WTC11 (cell line): ENCODE measurements around the gene HDAC10. TPM values are rescaled to one million over a fixed set of nuclear protein-coding genes. Genes with fewer than 3 reads are reported as not detected.

Source experiments
- ATF1 ChIP-seq: sonication (generic); formaldehyde crosslinking; IDR thresholded peaks from 2 replicates; pipeline ENCODE4 v1.8.1; 2023; ENCODE audit warnings: mild to moderate bottlenecking, moderate library complexity, missing genetic modification reagents
- CBFB ChIP-seq: sonication (generic); formaldehyde crosslinking; IDR thresholded peaks from 2 replicates; pipeline ENCODE4 v1.8.1; 2022; ENCODE audit warnings: mild to moderate bottlenecking, low read depth, missing genetic modification reagents
- CREB1 ChIP-seq: sonication (generic); formaldehyde crosslinking; IDR thresholded peaks from 2 replicates; pipeline ENCODE4 v1.8.0; 2023; ENCODE audit warnings: mild to moderate bottlenecking, missing genetic modification reagents
- EMX1 ChIP-seq: fragments of 250-450 bp; sonication (Bioruptor Pico); IDR thresholded peaks from 2 replicates; pipeline ENCODE4 v1.8.0; 2021; ENCODE audit warnings: mild to moderate bottlenecking
- ETV6 ChIP-seq: sonication (generic); formaldehyde crosslinking; IDR thresholded peaks from 2 replicates; pipeline ENCODE4 v1.8.1; 2022; ENCODE audit warnings: mild to moderate bottlenecking, missing genetic modification reagents
- FOXJ3 ChIP-seq: sonication (generic); formaldehyde crosslinking; IDR thresholded peaks from 2 replicates; pipeline ENCODE4 v1.9.0; 2021; ENCODE audit warnings: missing genetic modification reagents, mild to moderate bottlenecking, borderline replicate concordance
- FOXP1 ChIP-seq: sonication (generic); formaldehyde crosslinking; IDR thresholded peaks from 2 replicates; pipeline ENCODE4 v1.8.0; 2022; ENCODE audit warnings: missing genetic modification reagents, mild to moderate bottlenecking, moderate library complexity, borderline replicate concordance
- GABPB1 ChIP-seq: sonication (generic); formaldehyde crosslinking; IDR thresholded peaks from 2 replicates; pipeline ENCODE4 v1.8.1; 2023; ENCODE audit warnings: mild to moderate bottlenecking, missing genetic modification reagents
- GRHL2 ChIP-seq: fragments of 250-450 bp; sonication (Bioruptor Pico); IDR thresholded peaks from 2 replicates; pipeline ENCODE4 v1.8.0; 2022; ENCODE audit warnings: mild to moderate bottlenecking, moderate library complexity; ENCODE audit not compliant: insufficient replicate concordance, severe bottlenecking
- IRF2 ChIP-seq: sonication (generic); formaldehyde crosslinking; IDR thresholded peaks from 2 replicates; pipeline ENCODE4 v1.8.0; 2022; ENCODE audit warnings: low read depth, missing genetic modification reagents, borderline replicate concordance
- NFE2L1 ChIP-seq: sonication (generic); formaldehyde crosslinking; IDR thresholded peaks from 2 replicates; pipeline ENCODE4 v1.8.1; 2023; ENCODE audit warnings: missing genetic modification reagents
- NFYB ChIP-seq: sonication (generic); formaldehyde crosslinking; conservative IDR thresholded peaks from 2 replicates; pipeline ENCODE4 v1.8.0; 2022; ENCODE audit warnings: low read depth, missing genetic modification reagents
- NR3C1 ChIP-seq: sonication (generic); formaldehyde crosslinking; conservative IDR thresholded peaks from 2 replicates; pipeline ENCODE4 v1.8.1; 2023; ENCODE audit warnings: low read depth, mild to moderate bottlenecking, missing genetic modification reagents
- PRRX2 ChIP-seq: fragments of 250-450 bp; sonication (Bioruptor Pico); IDR thresholded peaks from 2 replicates; pipeline ENCODE4 v1.8.0; 2021; ENCODE audit warnings: mild to moderate bottlenecking
- RORB ChIP-seq: fragments of 250-450 bp; sonication (Bioruptor Pico); IDR thresholded peaks from 2 replicates; pipeline ENCODE4 v1.9.0; 2021; ENCODE audit warnings: mild to moderate bottlenecking
- SMAD4 ChIP-seq: sonication (generic); formaldehyde crosslinking; IDR thresholded peaks from 2 replicates; pipeline ENCODE4 v1.8.0; 2022; ENCODE audit warnings: mild to moderate bottlenecking, missing genetic modification reagents
- SOX15 ChIP-seq: fragments of 250-450 bp; sonication (Bioruptor Pico); IDR thresholded peaks from 2 replicates; pipeline ENCODE4 v1.9.0; 2021; ENCODE audit warnings: mild to moderate bottlenecking
- SP1 ChIP-seq: sonication (generic); formaldehyde crosslinking; conservative IDR thresholded peaks from 2 replicates; pipeline ENCODE4 v1.8.1; 2022; ENCODE audit warnings: missing genetic modification reagents
- TEAD1 ChIP-seq: sonication (generic); formaldehyde crosslinking; IDR thresholded peaks from 2 replicates; pipeline ENCODE4 v1.8.0; 2022; ENCODE audit warnings: mild to moderate bottlenecking, missing genetic modification reagents
- TEAD4 ChIP-seq: sonication (generic); formaldehyde crosslinking; IDR thresholded peaks from 2 replicates; pipeline ENCODE4 v1.8.0; 2022; ENCODE audit warnings: mild to moderate bottlenecking, missing genetic modification reagents
- TP53 ChIP-seq: sonication (generic); formaldehyde crosslinking; IDR thresholded peaks from 2 replicates; pipeline ENCODE4 v1.8.1; 2023; ENCODE audit warnings: mild to moderate bottlenecking, missing genetic modification reagents
- ZBTB21 ChIP-seq: sonication (generic); formaldehyde crosslinking; IDR thresholded peaks from 2 replicates; pipeline ENCODE4 v1.8.1; 2023; ENCODE audit warnings: mild to moderate bottlenecking, missing genetic modification reagents, borderline replicate concordance
- ZNF232 ChIP-seq: sonication (generic); formaldehyde crosslinking; IDR thresholded peaks from 2 replicates; pipeline ENCODE4 v1.8.0; 2022; ENCODE audit warnings: mild to moderate bottlenecking, missing genetic modification reagents
- total RNA-seq: library from RNA; stranded (reverse); gene quantifications from 3 replicates; pipeline ENCODE4 v1.2.3, GENCODE V29; 2021
- TF ChIP-seq, protein P1 (sequence below): sonication (generic); formaldehyde crosslinking; IDR thresholded peaks from 2 replicates; pipeline ENCODE4 v1.8.0; 2022; ENCODE audit warnings: missing genetic modification reagents
- TF ChIP-seq, protein P2 (sequence below): sonication (generic); formaldehyde crosslinking; IDR thresholded peaks from 2 replicates; pipeline ENCODE4 v1.8.1; 2022; ENCODE audit warnings: low read depth, mild to moderate bottlenecking, moderate library complexity, missing genetic modification reagents, borderline replicate concordance
- TF ChIP-seq, protein P3 (sequence below): sonication (generic); formaldehyde crosslinking; IDR thresholded peaks from 2 replicates; pipeline ENCODE4 v1.8.0; 2022; ENCODE audit warnings: mild to moderate bottlenecking, missing genetic modification reagents
- TF ChIP-seq, protein P4 (sequence below): sonication (generic); formaldehyde crosslinking; IDR thresholded peaks from 2 replicates; pipeline ENCODE4 v1.8.1; 2023; ENCODE audit warnings: mild to moderate bottlenecking, missing genetic modification reagents
- TF ChIP-seq, protein P5 (sequence below): sonication (generic); formaldehyde crosslinking; conservative IDR thresholded peaks from 2 replicates; pipeline ENCODE4 v1.8.1; 2022; ENCODE audit warnings: mild to moderate bottlenecking, missing genetic modification reagents
- TF ChIP-seq, protein P6 (sequence below): fragments of 200-600 bp; IDR thresholded peaks from 2 replicates; pipeline ENCODE4 v1.8.0; 2022; ENCODE audit warnings: antibody characterized with exemption
- TF ChIP-seq, protein P7 (sequence below): fragments of 250-450 bp; sonication (Bioruptor Pico); IDR thresholded peaks from 2 replicates; pipeline ENCODE4 v1.9.0; 2021; ENCODE audit warnings: moderate library complexity, mild to moderate bottlenecking, inconsistent platforms, borderline replicate concordance

HDAC10 gene
- total RNA-seq, 1 experiment from 2014 or later: 40.9 TPM

DNA sequence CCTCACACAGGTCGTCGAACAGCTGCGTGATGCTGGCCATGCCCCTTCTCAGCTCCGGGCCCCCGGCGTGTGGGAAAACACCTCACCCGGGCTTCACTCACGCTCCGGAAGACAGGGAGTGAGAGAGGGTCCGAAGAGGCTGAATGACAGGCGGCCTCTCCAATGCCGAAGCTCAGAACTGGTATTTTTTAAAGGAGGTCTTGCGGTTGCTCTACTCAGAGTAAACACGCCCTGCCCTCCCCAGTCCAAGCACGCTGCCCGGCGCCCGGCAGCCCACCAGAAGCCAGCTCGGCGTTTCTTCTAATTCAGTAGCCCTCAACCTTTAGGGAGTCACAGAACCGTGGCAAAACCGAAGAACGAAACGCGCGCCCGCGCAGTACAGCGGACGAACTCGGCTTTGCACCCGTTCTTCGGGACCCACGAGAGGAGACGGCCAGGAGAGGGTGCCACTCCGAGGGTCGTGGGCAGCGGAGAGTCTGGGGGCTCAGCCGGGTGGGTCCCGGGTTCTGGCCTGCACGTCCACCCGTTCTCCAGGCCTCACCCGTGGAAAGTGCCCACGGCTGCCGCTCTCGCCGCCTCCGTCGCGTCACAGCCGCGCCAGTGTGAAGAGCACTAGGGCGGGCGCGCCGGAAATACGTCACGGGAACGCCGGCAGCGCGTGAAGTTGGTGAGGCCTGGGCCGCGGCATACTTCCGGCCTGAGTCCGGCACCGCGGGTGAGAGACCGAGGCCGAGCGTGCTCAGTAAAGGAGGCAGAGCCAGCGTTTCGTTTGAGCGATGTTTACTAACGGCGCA is 6.4 kb downstream of the HDAC10 start, which contains the start of gene TUBGCP6 (continued):
- TF ChIP-seq, protein P1, sequence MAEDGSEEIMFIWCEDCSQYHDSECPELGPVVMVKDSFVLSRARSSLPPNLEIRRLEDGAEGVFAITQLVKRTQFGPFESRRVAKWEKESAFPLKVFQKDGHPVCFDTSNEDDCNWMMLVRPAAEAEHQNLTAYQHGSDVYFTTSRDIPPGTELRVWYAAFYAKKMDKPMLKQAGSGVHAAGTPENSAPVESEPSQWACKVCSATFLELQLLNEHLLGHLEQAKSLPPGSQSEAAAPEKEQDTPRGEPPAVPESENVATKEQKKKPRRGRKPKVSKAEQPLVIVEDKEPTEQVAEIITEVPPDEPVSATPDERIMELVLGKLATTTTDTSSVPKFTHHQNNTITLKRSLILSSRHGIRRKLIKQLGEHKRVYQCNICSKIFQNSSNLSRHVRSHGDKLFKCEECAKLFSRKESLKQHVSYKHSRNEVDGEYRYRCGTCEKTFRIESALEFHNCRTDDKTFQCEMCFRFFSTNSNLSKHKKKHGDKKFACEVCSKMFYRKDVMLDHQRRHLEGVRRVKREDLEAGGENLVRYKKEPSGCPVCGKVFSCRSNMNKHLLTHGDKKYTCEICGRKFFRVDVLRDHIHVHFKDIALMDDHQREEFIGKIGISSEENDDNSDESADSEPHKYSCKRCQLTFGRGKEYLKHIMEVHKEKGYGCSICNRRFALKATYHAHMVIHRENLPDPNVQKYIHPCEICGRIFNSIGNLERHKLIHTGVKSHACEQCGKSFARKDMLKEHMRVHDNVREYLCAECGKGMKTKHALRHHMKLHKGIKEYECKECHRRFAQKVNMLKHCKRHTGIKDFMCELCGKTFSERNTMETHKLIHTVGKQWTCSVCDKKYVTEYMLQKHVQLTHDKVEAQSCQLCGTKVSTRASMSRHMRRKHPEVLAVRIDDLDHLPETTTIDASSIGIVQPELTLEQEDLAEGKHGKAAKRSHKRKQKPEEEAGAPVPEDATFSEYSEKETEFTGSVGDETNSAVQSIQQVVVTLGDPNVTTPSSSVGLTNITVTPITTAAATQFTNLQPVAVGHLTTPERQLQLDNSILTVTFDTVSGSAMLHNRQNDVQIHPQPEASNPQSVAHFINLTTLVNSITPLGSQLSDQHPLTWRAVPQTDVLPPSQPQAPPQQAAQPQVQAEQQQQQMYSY: no peak
- TF ChIP-seq TP53 (CRISPR knock-in tag): peak; percentile 89
- peak; percentile 61; the same call in 1 of the 2 replicates for TF ChIP-seq ZNF232 (CRISPR knock-in tag)
- TF ChIP-seq, protein P2, sequence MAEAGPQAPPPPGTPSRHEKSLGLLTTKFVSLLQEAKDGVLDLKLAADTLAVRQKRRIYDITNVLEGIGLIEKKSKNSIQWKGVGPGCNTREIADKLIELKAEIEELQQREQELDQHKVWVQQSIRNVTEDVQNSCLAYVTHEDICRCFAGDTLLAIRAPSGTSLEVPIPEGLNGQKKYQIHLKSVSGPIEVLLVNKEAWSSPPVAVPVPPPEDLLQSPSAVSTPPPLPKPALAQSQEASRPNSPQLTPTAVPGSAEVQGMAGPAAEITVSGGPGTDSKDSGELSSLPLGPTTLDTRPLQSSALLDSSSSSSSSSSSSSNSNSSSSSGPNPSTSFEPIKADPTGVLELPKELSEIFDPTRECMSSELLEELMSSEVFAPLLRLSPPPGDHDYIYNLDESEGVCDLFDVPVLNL: no peak
- peak; percentile 34; the same call in 1 of the 2 replicates for TF ChIP-seq NFYB (CRISPR knock-in tag)
- TF ChIP-seq EMX1: no peak
- TF ChIP-seq SMAD4 (CRISPR knock-in tag): 0 out of 2 replicates have a peak, but pooled peaks have one; percentile 15
- peak; percentile 80; the same call in 1 of the 2 replicates for TF ChIP-seq ATF1 (CRISPR knock-in tag)
- TF ChIP-seq GABPB1: peak; percentile 89
- TF ChIP-seq CBFB: no peak
- TF ChIP-seq, protein P3, sequence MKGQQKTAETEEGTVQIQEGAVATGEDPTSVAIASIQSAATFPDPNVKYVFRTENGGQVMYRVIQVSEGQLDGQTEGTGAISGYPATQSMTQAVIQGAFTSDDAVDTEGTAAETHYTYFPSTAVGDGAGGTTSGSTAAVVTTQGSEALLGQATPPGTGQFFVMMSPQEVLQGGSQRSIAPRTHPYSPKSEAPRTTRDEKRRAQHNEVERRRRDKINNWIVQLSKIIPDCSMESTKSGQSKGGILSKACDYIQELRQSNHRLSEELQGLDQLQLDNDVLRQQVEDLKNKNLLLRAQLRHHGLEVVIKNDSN: no peak
- TF ChIP-seq FOXJ3 (CRISPR knock-in tag): no peak
- TF ChIP-seq PRRX2 (CRISPR knock-in tag): no peak
- TF ChIP-seq NR3C1 (CRISPR knock-in tag): no peak
- TF ChIP-seq CREB1 (CRISPR knock-in tag): peak; percentile 95
- TF ChIP-seq, protein P4, sequence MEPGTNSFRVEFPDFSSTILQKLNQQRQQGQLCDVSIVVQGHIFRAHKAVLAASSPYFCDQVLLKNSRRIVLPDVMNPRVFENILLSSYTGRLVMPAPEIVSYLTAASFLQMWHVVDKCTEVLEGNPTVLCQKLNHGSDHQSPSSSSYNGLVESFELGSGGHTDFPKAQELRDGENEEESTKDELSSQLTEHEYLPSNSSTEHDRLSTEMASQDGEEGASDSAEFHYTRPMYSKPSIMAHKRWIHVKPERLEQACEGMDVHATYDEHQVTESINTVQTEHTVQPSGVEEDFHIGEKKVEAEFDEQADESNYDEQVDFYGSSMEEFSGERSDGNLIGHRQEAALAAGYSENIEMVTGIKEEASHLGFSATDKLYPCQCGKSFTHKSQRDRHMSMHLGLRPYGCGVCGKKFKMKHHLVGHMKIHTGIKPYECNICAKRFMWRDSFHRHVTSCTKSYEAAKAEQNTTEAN (CRISPR knock-in tag): no peak
- TF ChIP-seq, protein P5, sequence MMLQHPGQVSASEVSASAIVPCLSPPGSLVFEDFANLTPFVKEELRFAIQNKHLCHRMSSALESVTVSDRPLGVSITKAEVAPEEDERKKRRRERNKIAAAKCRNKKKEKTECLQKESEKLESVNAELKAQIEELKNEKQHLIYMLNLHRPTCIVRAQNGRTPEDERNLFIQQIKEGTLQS (CRISPR knock-in tag): no peak
- TF ChIP-seq TEAD1 (CRISPR knock-in tag): peak; percentile 52
- no peak for TF ChIP-seq IRF2 (CRISPR knock-in tag)
- TF ChIP-seq, protein P6, sequence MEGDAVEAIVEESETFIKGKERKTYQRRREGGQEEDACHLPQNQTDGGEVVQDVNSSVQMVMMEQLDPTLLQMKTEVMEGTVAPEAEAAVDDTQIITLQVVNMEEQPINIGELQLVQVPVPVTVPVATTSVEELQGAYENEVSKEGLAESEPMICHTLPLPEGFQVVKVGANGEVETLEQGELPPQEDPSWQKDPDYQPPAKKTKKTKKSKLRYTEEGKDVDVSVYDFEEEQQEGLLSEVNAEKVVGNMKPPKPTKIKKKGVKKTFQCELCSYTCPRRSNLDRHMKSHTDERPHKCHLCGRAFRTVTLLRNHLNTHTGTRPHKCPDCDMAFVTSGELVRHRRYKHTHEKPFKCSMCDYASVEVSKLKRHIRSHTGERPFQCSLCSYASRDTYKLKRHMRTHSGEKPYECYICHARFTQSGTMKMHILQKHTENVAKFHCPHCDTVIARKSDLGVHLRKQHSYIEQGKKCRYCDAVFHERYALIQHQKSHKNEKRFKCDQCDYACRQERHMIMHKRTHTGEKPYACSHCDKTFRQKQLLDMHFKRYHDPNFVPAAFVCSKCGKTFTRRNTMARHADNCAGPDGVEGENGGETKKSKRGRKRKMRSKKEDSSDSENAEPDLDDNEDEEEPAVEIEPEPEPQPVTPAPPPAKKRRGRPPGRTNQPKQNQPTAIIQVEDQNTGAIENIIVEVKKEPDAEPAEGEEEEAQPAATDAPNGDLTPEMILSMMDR: no peak
- TF ChIP-seq SP1: peak; percentile 90
- TF ChIP-seq NFE2L1 (CRISPR knock-in tag): no peak
- TF ChIP-seq, protein P7, sequence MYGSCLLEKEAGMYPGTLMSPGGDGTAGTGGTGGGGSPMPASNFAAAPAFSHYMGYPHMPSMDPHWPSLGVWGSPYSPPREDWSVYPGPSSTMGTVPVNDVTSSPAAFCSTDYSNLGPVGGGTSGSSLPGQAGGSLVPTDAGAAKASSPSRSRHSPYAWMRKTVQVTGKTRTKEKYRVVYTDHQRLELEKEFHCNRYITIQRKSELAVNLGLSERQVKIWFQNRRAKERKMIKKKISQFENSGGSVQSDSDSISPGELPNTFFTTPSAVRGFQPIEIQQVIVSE (CRISPR knock-in tag): no peak
- TF ChIP-seq GRHL2: no peak
- TF ChIP-seq TEAD4 (CRISPR knock-in tag): 0 out of 2 replicates have a peak, but pooled peaks have one; percentile 30
- TF ChIP-seq RORB: no peak
- TF ChIP-seq ETV6: peak; percentile 89
- peak; percentile 43; the same call in 1 of the 2 replicates for TF ChIP-seq FOXP1 (CRISPR knock-in tag)
- TF ChIP-seq ZBTB21 (CRISPR knock-in tag): peak; percentile 98
- no peak for TF ChIP-seq SOX15 (CRISPR knock-in tag)
